ENCODE data around the gene CATSPERE.

DNA sequence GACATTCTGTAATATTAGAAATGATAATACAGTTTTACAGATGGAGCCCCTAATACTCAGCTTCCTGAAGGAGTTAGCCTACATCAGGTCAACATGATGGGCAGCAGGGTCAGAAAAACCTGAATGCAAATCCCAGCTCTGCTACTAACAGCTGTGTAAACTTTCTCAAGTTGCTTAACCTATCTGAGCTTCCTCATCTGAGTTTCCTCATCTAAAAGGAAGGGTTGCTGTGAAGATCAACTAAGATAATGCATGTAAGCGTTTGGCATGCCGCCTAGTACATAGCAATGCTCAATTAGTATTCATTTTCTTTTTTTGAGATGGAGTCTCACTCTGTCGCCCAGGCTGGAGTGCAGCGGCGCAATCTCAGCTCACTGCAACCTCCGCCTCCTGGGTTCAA, 173.5 kb downstream of the CATSPERE start:
- TF ChIP-seq, protein P1, sequence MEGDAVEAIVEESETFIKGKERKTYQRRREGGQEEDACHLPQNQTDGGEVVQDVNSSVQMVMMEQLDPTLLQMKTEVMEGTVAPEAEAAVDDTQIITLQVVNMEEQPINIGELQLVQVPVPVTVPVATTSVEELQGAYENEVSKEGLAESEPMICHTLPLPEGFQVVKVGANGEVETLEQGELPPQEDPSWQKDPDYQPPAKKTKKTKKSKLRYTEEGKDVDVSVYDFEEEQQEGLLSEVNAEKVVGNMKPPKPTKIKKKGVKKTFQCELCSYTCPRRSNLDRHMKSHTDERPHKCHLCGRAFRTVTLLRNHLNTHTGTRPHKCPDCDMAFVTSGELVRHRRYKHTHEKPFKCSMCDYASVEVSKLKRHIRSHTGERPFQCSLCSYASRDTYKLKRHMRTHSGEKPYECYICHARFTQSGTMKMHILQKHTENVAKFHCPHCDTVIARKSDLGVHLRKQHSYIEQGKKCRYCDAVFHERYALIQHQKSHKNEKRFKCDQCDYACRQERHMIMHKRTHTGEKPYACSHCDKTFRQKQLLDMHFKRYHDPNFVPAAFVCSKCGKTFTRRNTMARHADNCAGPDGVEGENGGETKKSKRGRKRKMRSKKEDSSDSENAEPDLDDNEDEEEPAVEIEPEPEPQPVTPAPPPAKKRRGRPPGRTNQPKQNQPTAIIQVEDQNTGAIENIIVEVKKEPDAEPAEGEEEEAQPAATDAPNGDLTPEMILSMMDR (IDR thresholded peaks at IDR 0.05), result no peak
- TF ChIP-seq POLR2A (IDR thresholded peaks at IDR 0.05), result no peak

Measured in heart left ventricle (tissue), 13 donors.